Fibroblast of the aortic adventitia (primary cell): ENCODE data around the gene NAMPT. TPM values are rescaled to one million over a fixed set of nuclear protein-coding genes. Genes with fewer than 3 reads are reported as not detected.

Source experiments
- DNase-seq: peaks from one replicate; pipeline ENCODE4 v3.0.0-alpha.2; 2010; ENCODE audit warnings: low read depth
- H3K4me3 ChIP-seq: 2 replicates; pipeline ENCODE4 v1.5.1; 2011; ENCODE audit warnings: low read depth, mild to moderate bottlenecking, control low read depth, low read length, moderate library complexity
- total RNA-seq: library from RNA; depleted of rRNA; stranded (reverse); fragments of >200 nt; gene quantifications from 2 replicates; pipeline ENCODE4 v1.2.3, GENCODE V29; 2012; ENCODE audit warnings: low replicate concordance
- TF ChIP-seq, protein P1 (sequence below): IDR thresholded peaks from 2 replicates; pipeline ENCODE4 v1.5.1; 2011; ENCODE audit warnings: mild to moderate bottlenecking, low read length, control low read depth, inconsistent platforms; ENCODE audit not compliant: insufficient read depth

NAMPT gene
- total RNA-seq, 1 donor, result 84.4 TPM

DNA sequence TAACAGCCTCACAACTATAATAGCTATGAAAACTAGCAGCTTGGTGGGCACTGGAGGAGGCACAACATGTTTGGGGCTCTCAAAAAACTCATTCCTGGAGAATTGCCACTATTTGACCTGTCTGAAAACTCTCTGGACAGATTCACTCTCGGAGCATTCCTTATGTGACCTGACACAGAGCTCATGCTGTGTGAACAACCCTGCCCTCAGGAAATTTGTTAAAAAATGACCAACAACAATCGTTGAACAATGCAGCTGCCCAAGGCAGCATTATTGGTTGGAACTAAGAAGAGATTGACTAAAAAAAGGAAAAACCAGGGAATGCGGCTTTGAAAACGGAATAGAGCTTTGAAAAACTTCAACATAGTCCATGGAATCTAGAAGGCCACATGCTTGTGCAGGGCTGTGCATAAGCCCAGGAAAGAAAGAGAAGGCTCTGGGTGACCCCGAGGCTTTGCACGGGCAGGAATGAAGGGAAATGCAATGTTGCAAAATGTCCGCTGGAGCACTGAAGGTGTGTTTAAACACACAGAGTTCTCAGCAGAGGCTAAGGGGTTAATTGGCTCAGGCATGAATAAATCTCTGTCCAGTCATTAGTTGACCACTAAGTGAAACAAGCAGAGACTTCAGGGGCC, 52.8 kb downstream of the NAMPT start:
- TF ChIP-seq, protein P1, sequence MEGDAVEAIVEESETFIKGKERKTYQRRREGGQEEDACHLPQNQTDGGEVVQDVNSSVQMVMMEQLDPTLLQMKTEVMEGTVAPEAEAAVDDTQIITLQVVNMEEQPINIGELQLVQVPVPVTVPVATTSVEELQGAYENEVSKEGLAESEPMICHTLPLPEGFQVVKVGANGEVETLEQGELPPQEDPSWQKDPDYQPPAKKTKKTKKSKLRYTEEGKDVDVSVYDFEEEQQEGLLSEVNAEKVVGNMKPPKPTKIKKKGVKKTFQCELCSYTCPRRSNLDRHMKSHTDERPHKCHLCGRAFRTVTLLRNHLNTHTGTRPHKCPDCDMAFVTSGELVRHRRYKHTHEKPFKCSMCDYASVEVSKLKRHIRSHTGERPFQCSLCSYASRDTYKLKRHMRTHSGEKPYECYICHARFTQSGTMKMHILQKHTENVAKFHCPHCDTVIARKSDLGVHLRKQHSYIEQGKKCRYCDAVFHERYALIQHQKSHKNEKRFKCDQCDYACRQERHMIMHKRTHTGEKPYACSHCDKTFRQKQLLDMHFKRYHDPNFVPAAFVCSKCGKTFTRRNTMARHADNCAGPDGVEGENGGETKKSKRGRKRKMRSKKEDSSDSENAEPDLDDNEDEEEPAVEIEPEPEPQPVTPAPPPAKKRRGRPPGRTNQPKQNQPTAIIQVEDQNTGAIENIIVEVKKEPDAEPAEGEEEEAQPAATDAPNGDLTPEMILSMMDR, result no peak
- no peak for DNase-seq
- no peak overlapping the region for H3K4me3 ChIP-seq

- TF ChIP-seq, protein P1, result no peak
- DNase-seq, result no peak
- no peak overlapping the region for H3K4me3 ChIP-seq
Measured at GRCh38 chr7:106225856-106226255, 58.9 kb downstream of the NAMPT start.

GRCh38 chr7:106224797-106225196, 60.0 kb downstream of the NAMPT start:
- TF ChIP-seq, protein P1, result no peak
- no peak overlapping the region for H3K4me3 ChIP-seq
- DNase-seq, result no peak

DNA sequence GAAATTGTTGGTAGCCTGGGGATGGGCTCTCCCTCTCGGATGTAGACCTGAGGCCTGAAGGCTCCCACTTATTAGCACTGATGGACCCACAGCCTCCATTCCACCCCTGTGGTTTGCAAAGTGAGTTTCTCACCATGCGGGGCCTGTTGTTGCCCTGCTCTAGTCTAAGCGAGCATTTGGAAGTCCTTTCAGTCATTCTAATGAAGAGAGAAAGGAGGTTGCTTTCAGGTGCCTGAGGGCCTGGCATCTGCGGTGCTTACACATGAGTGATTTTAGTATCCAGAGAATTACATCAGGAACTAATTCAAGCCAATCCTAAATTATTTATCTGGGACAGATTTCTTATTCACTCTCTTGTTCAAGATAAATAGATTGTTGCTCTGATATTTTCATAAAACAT, 61.6 kb downstream of the NAMPT start:
- no peak for DNase-seq
- H3K4me3 ChIP-seq, result no peak overlapping the region
- TF ChIP-seq, protein P1, result no peak

- TF ChIP-seq, protein P1, result no peak
- no peak overlapping the region for H3K4me3 ChIP-seq
- no peak for DNase-seq
Measured at GRCh38 chr7:106222545-106222944, 62.2 kb downstream of the NAMPT start.

DNA sequence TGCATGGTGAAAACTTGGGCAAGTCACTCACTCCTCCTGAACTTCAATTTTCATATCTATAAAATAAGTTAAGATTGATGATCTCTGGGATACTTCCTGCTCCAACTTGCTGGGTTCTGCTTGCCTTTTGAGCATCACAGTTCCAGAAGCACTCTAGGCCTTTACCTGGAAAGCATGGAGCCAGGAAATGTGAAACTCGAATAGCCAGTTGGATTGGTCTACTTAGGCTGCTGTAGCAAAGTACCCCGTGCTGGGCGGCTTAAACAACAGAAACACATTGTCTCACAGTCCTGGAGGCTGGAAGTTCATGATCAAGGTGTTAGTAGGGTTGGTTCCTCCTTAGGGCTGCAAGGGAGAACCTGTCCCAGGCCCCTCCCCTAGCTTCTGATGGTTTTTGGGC, 64.5 kb downstream of the NAMPT start:
- TF ChIP-seq, protein P1, result no peak
- no peak overlapping the region for H3K4me3 ChIP-seq
- DNase-seq, result no peak

DNA sequence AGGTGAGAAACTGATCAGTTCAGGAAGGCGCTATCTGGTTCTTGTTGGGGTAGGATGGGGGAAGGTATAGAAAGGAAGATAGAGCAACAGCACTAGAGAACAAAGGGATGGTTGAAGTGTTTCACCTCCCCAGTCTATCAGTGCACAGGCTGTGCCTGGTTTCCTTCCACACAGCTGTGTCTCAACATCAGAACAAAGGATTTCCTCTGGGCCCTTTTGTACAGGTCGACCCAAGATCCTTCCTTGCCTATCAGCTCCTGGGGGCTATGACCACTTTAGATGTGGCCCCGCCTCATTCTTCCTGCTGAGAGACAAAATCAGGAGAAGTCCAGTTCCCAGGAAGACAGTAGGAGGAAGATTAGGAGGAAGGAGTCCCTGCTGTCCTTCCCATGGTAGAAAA, 65.6 kb downstream of the NAMPT start:
- H3K4me3 ChIP-seq, result no peak overlapping the region

More for the DNA sequence above, 65.6 kb downstream of the NAMPT start:
- TF ChIP-seq, protein P1, result no peak
- DNase-seq, result no peak
